Measurements from ENCODE around the gene PIGT.
"Not testable (repeated sequence)": the region's sequence is repeated elsewhere in the genome, so short reads cannot be mapped to it uniquely, and the experiment has no call there.

PIGT gene

GRCh38 chr20:45467172-45467571 is 51.2 kb downstream of the PIGT start:
- Histone ChIP-seq H3K4me3 (ENCODE audit: extremely low read depth, insufficient read depth, low read length, poor library complexity, severe bottlenecking) (no peak overlapping the region), H3K27ac (ENCODE audit: low read depth, low read length, severe bottlenecking) (no peak overlapping the region), H3K4me1 (ENCODE audit: control insufficient read depth, insufficient read depth, low read length, poor library complexity, severe bottlenecking) (no peaks in the 10 kb centered on the region), H3K9me3 (ENCODE audit: control insufficient read depth, low read length) (no peaks in the 10 kb centered on the region), H3K36me3 (ENCODE audit: control insufficient read depth, insufficient read depth, low read length) (no peaks in the 10 kb centered on the region)
- WGBS, 2 experiments (ENCODE audit: insufficient coverage in 2 of 2): 88% methylated on average over 4 of the region's 6 CpGs; no CpG with 5 or more reads in 1 of the 2 experiments

- 55 to 63% methylated on average over 2 of the region's 3 CpGs for WGBS, 2 experiments (ENCODE audit: insufficient coverage in 2 of 2)
- Histone ChIP-seq H3K4me3 (ENCODE audit: extremely low read depth, insufficient read depth, low read length, poor library complexity, severe bottlenecking) (no peak overlapping the region), H3K36me3 (ENCODE audit: control insufficient read depth, insufficient read depth, low read length) (no peaks in the 10 kb centered on the region), H3K27ac (ENCODE audit: low read depth, low read length, severe bottlenecking) (no peak overlapping the region), H3K4me1 (ENCODE audit: control insufficient read depth, insufficient read depth, low read length, poor library complexity, severe bottlenecking) (no peaks in the 10 kb centered on the region), H3K9me3 (ENCODE audit: control insufficient read depth, low read length) (no peaks in the 10 kb centered on the region)
Observed at GRCh38 chr20:45467861-45468260, 51.9 kb downstream of the PIGT start.

- Histone ChIP-seq H3K27ac (ENCODE audit: low read depth, low read length, severe bottlenecking) (peak within 1 kb of the TSS; percentile 13), H3K4me1 (ENCODE audit: control insufficient read depth, insufficient read depth, low read length, poor library complexity, severe bottlenecking) (no peaks in the 10 kb centered on the region), H3K36me3 (ENCODE audit: control insufficient read depth, insufficient read depth, low read length) (no peaks in the 10 kb centered on the region), H3K4me3 (ENCODE audit: extremely low read depth, insufficient read depth, low read length, poor library complexity, severe bottlenecking) (peak within 1 kb of the TSS; percentile 44), H3K9me3 (ENCODE audit: control insufficient read depth, low read length) (no peaks in the 10 kb centered on the region)
- 4 to 7% methylated on average over 34 to 37 of the region's 54 CpGs for WGBS, 2 experiments (ENCODE audit: insufficient coverage in 2 of 2)
Observed at GRCh38 chr20:45469336-45470261, 53.7 kb downstream of the PIGT start, which contains the start of gene WFDC2. TSS of gene WFDC2 (plus strand) at chr20:45469753. CDS start at chr20:45469782, 29 bp downstream.

GRCh38 chr20:45470262-45470931 is 54.5 kb downstream of the PIGT start:
- Histone ChIP-seq H3K4me1 (ENCODE audit: control insufficient read depth, insufficient read depth, low read length, poor library complexity, severe bottlenecking) (no peaks in the 10 kb centered on the region), H3K4me3 (ENCODE audit: extremely low read depth, insufficient read depth, low read length, poor library complexity, severe bottlenecking) (peak overlapping the region; percentile 44), H3K27ac (ENCODE audit: low read depth, low read length, severe bottlenecking) (peak overlapping the region; percentile 13), H3K36me3 (ENCODE audit: control insufficient read depth, insufficient read depth, low read length) (no peaks in the 10 kb centered on the region), H3K9me3 (ENCODE audit: control insufficient read depth, low read length) (no peaks in the 10 kb centered on the region)
- WGBS, 2 experiments (ENCODE audit: insufficient coverage in 2 of 2): 0 to 3% methylated on average over 38 to 42 of the region's 50 CpGs

- WGBS, 2 experiments (ENCODE audit: insufficient coverage in 2 of 2): 43 to 57% methylated on average over 4 to 10 of the region's 10 CpGs
- H3K4me1 ChIP-seq (ENCODE audit: control insufficient read depth, insufficient read depth, low read length, poor library complexity, severe bottlenecking): no peaks in the 10 kb centered on the region
- H3K36me3 ChIP-seq (ENCODE audit: control insufficient read depth, insufficient read depth, low read length): no peaks in the 10 kb centered on the region
- no peaks in the 10 kb centered on the region for H3K9me3 ChIP-seq (ENCODE audit: control insufficient read depth, low read length)
- H3K27ac ChIP-seq (ENCODE audit: low read depth, low read length, severe bottlenecking): no peak overlapping the region
- H3K4me3 ChIP-seq (ENCODE audit: extremely low read depth, insufficient read depth, low read length, poor library complexity, severe bottlenecking): peak overlapping the region; percentile 44
Observed at GRCh38 chr20:45470937-45471336, 55.0 kb downstream of the PIGT start.

GRCh38 chr20:45472286-45472685 is 56.3 kb downstream of the PIGT start:
- not testable (repeated sequence) for H3K27ac ChIP-seq (ENCODE audit: low read depth, low read length, severe bottlenecking); H3K4me1 ChIP-seq (ENCODE audit: control insufficient read depth, insufficient read depth, low read length, poor library complexity, severe bottlenecking)
- WGBS, 2 experiments (ENCODE audit: insufficient coverage in 2 of 2): 86 to 100% methylated on average over 2 of the region's 3 CpGs

More at GRCh38 chr20:45472286-45472685, 56.3 kb downstream of the PIGT start:
- not testable (repeated sequence) for H3K9me3 ChIP-seq (ENCODE audit: control insufficient read depth, low read length); H3K4me3 ChIP-seq (ENCODE audit: extremely low read depth, insufficient read depth, low read length, poor library complexity, severe bottlenecking); H3K36me3 ChIP-seq (ENCODE audit: control insufficient read depth, insufficient read depth, low read length)
